Activated T-cell treated with anti-CD3 and anti-CD28 coated beads for 4 hours (primary cell): ENCODE results near the gene MAP7.

Experiments used
- DNase-seq: peaks from one replicate; pipeline ENCODE4 v3.0.0-alpha.2; 2020

MAP7 gene

GRCh38 chr6:136563386-136564152 lies 13.3 kb upstream of the MAP7 start:
- no peak for DNase-seq

- no peak for DNase-seq
Measured at GRCh38 chr6:136562211-136562610, 12.0 kb upstream of the MAP7 start.

- no peak for DNase-seq
Measured at GRCh38 chr6:136553166-136553787, 3.1 kb upstream of the MAP7 start.

- no peak for DNase-seq
Measured at GRCh38 chr6:136552054-136552453, 1.8 kb upstream of the MAP7 start.

- no peak for DNase-seq
Measured at GRCh38 chr6:136551103-136551502, 881 bp upstream of the MAP7 start.

GRCh38 chr6:136550045-136550329 lies 235 bp downstream of the MAP7 start:
- DNase-seq: no peak

GRCh38 chr6:136549300-136550044 lies 750 bp downstream of the MAP7 start:
- DNase-seq: no peak

- no peak for DNase-seq
Measured at GRCh38 chr6:136548582-136549299, 1.5 kb downstream of the MAP7 start.

- no peak for DNase-seq
Measured at GRCh38 chr6:136547871-136548270, 2.4 kb downstream of the MAP7 start.

- DNase-seq: no peak
Measured at GRCh38 chr6:136547336-136547735, 2.9 kb downstream of the MAP7 start.

GRCh38 chr6:136546331-136546730 lies 3.9 kb downstream of the MAP7 start:
- no peak for DNase-seq

- DNase-seq: no peak
Measured at GRCh38 chr6:136544326-136544725, 5.9 kb downstream of the MAP7 start.

- DNase-seq: no peak
Measured at GRCh38 chr6:136541395-136541794, 8.8 kb downstream of the MAP7 start.

GRCh38 chr6:136539967-136540652 lies 10.1 kb downstream of the MAP7 start:
- no peak for DNase-seq

- no peak for DNase-seq
Measured at GRCh38 chr6:136538836-136539235, 11.4 kb downstream of the MAP7 start.

GRCh38 chr6:136535880-136536650 lies 14.2 kb downstream of the MAP7 start:
- DNase-seq: no peak

GRCh38 chr6:136535017-136535765 lies 15.0 kb downstream of the MAP7 start:
- no peak for DNase-seq

- DNase-seq: no peak
Measured at GRCh38 chr6:136534268-136534667, 16.0 kb downstream of the MAP7 start.

GRCh38 chr6:136533487-136533886 lies 16.7 kb downstream of the MAP7 start:
- DNase-seq: no peak

- no peak for DNase-seq
Measured at GRCh38 chr6:136532030-136532429, 18.2 kb downstream of the MAP7 start.

GRCh38 chr6:136529710-136530109 lies 20.5 kb downstream of the MAP7 start:
- no peak for DNase-seq
